H1 (cell line): ENCODE measurements around the gene RRM2. TPM values are rescaled to one million over a fixed set of nuclear protein-coding genes. Genes with fewer than 3 reads are reported as not detected.

Source experiments
- CTCF ChIA-PET: fragments of 300-600 bp; sonication (Branson Sonifier 250); formaldehyde crosslinking; loops from one replicate; lab custom pipeline; 2021; ENCODE audit not compliant: partially characterized antibody; lab: Charles Lee
- POLR2A ChIA-PET: fragments of 300-600 bp; sonication (Branson Sonifier 250); formaldehyde crosslinking; loops from one replicate; lab custom pipeline; 2021; ENCODE audit warnings: inconsistent platforms; ENCODE audit not compliant: partially characterized antibody; lab: Charles Lee
- DNase-seq, 2 experiments: peaks; one replicate each; pipeline versions ENCODE4 v3.0.0 to v3.0.0-alpha.2; 2010 to 2022; ENCODE audit warnings: low spot score in 2 of 2, low read depth in 1 of 2, mixed read lengths in 1 of 2
- FAIRE-seq: peaks from 2 replicates; lab custom pipeline; 2011; peaks lifted over from hg19 to GRCh38; lab: Jason Lieb, UNC
- H2AFZ ChIP-seq: 2 replicates; pipeline ENCODE4 v1.8.1; 2012; ENCODE audit warnings: low read length, inconsistent platforms
- H2AK5ac ChIP-seq: 2 replicates; pipeline ENCODE4 v1.6.1; 2013; ENCODE audit warnings: low read depth, low read length
- H2BK120ac ChIP-seq: replicated peaks from 2 replicates; pipeline ENCODE3; 2013; ENCODE audit warnings: low read depth, low read length, inconsistent platforms
- H2BK12ac ChIP-seq: 2 replicates; pipeline ENCODE4 v1.6.1; 2013; ENCODE audit warnings: low read depth, low read length
- H2BK15ac ChIP-seq: 2 replicates; pipeline ENCODE4 v1.6.1; 2013; ENCODE audit warnings: low read length
- H2BK20ac ChIP-seq: 2 replicates; pipeline ENCODE4 v1.6.1; 2013; ENCODE audit warnings: low read length
- H2BK5ac ChIP-seq: 2 replicates; pipeline ENCODE4 v1.6.1; 2013; ENCODE audit warnings: low read depth, low read length
- H3K14ac ChIP-seq: 2 replicates; pipeline ENCODE4 v1.6.1; 2013; ENCODE audit warnings: inconsistent platforms; ENCODE audit not compliant: insufficient read length
- H3K18ac ChIP-seq: 2 replicates; pipeline ENCODE4 v1.6.1; 2013; ENCODE audit warnings: low read length; ENCODE audit errors: extremely low read depth
- H3K23ac ChIP-seq: 2 replicates; pipeline ENCODE4 v1.6.1; 2013; ENCODE audit warnings: inconsistent platforms; ENCODE audit not compliant: insufficient read length
- H3K23me2 ChIP-seq: 2 replicates; pipeline ENCODE4 v1.6.1; 2013; ENCODE audit warnings: low read depth, low read length
- H3K27ac ChIP-seq: 2 replicates; pipeline ENCODE4 v1.6.1; 2011; ENCODE audit warnings: low read depth, low read length, inconsistent platforms
- H3K27me3 ChIP-seq, 4 experiments: replicated peaks in 1 of 4; 1 replicate in 1 of 4; 2 replicates in 3 of 4; pipeline versions ENCODE4 v1.6.1 to v1.8.1; 2011 to 2013; ENCODE audit warnings: low read length in 3 of 4, mild to moderate bottlenecking in 3 of 4, inconsistent platforms in 2 of 4, mixed read lengths in 2 of 4, moderate library complexity in 1 of 4; ENCODE audit not compliant: control insufficient read depth in 3 of 4, insufficient read depth in 3 of 4; ENCODE audit errors: extremely low read depth in 1 of 4
- H3K36me3 ChIP-seq, 4 experiments: 2 replicates each; pipeline versions ENCODE4 v1.6.1 to v1.8.1; 2011 to 2013; ENCODE audit warnings: mild to moderate bottlenecking in 4 of 4, low read length in 3 of 4, moderate library complexity in 2 of 4, control low read depth in 1 of 4, inconsistent platforms in 1 of 4; ENCODE audit not compliant: insufficient read depth in 4 of 4, control insufficient read depth in 2 of 4
- H3K4ac ChIP-seq: replicated peaks from 2 replicates; pipeline ENCODE3; 2013; ENCODE audit warnings: low read length, low read depth, mixed read lengths, inconsistent platforms; ENCODE audit not compliant: insufficient read length
- H3K4me1 ChIP-seq, 4 experiments: replicated peaks in 1 of 4; 1 replicate in 1 of 4; 2 replicates in 3 of 4; pipeline versions ENCODE4 v1.6.1 to v1.8.1; 2011 to 2013; ENCODE audit warnings: low read length in 3 of 4, inconsistent platforms in 2 of 4, mixed read lengths in 1 of 4; ENCODE audit not compliant: insufficient read depth in 4 of 4, control insufficient read depth in 3 of 4
- H3K4me2 ChIP-seq, 2 experiments: 2 replicates each; pipeline versions ENCODE4 v1.6.1 to v1.8.1; 2011 to 2013; ENCODE audit warnings: low read depth in 2 of 2, low read length in 2 of 2, control low read depth in 1 of 2, inconsistent platforms in 1 of 2, mild to moderate bottlenecking in 1 of 2; ENCODE audit not compliant: insufficient read depth in 1 of 2
- H3K4me3 ChIP-seq, 4 experiments: fragments of 200-600, 300-600 bp in 1 of 4; sonication (generic), shearing (Covaris generic), sonication (Bioruptor Twin) in 1 of 4; 2 replicates each; pipeline versions ENCODE4 v1.5.1 to v1.8.1; 2011 to 2016; ENCODE audit warnings: low read length in 4 of 4, low read depth in 3 of 4, control low read depth in 2 of 4, inconsistent platforms in 2 of 4, mild to moderate bottlenecking in 2 of 4, mixed read lengths in 1 of 4, moderate library complexity in 1 of 4; ENCODE audit not compliant: insufficient read depth in 2 of 4; ENCODE audit errors: extremely low read depth in 1 of 4
- H3K56ac ChIP-seq: replicated peaks from 2 replicates; pipeline ENCODE3; 2013; ENCODE audit warnings: low read depth, mild to moderate bottlenecking, mixed read lengths, low read length, inconsistent platforms; ENCODE audit not compliant: insufficient read length
- H3K79me1 ChIP-seq: 2 replicates; pipeline ENCODE4 v1.6.1; 2013; ENCODE audit warnings: low read depth, low read length, control low read depth
- H3K79me2 ChIP-seq, 2 experiments: 2 replicates each; pipeline versions ENCODE4 v1.6.1 to v1.8.1; 2012 to 2013; ENCODE audit warnings: low read length in 2 of 2, mild to moderate bottlenecking in 2 of 2, inconsistent platforms in 1 of 2; ENCODE audit not compliant: insufficient read depth in 2 of 2, control insufficient read depth in 1 of 2
- H3K9ac ChIP-seq, 4 experiments: replicated peaks in 1 of 4; 1 replicate in 1 of 4; 2 replicates in 3 of 4; pipeline versions ENCODE4 v1.6.1 to v1.8.1; 2011 to 2013; ENCODE audit warnings: low read depth in 3 of 4, low read length in 3 of 4, control low read depth in 2 of 4, mild to moderate bottlenecking in 2 of 4, moderate library complexity in 2 of 4, inconsistent platforms in 1 of 4; ENCODE audit errors: extremely low read depth in 1 of 4
- H3K9me3 ChIP-seq, 2 experiments: 2 replicates each; pipeline versions ENCODE4 v1.6.1 to v1.8.1; 2012 to 2013; ENCODE audit warnings: mild to moderate bottlenecking in 2 of 2, moderate library complexity in 2 of 2, control low read depth in 1 of 2, inconsistent platforms in 1 of 2, low read depth in 1 of 2, low read length in 1 of 2, mixed read lengths in 1 of 2; ENCODE audit not compliant: insufficient read depth in 2 of 2
- H4K20me1 ChIP-seq, 2 experiments: replicated peaks in 1 of 2; 2 replicates each; pipeline versions ENCODE3 to v1.8.1; 2011 to 2013; ENCODE audit warnings: inconsistent platforms in 2 of 2, low read length in 2 of 2, mild to moderate bottlenecking in 1 of 2; ENCODE audit not compliant: insufficient read depth in 2 of 2, control insufficient read depth in 1 of 2
- H4K5ac ChIP-seq: 2 replicates; pipeline ENCODE4 v1.6.1; 2013; ENCODE audit warnings: low read length, low read depth, mixed read lengths, inconsistent platforms; ENCODE audit not compliant: insufficient read length
- H4K8ac ChIP-seq: 2 replicates; pipeline ENCODE4 v1.8.0; 2013; ENCODE audit warnings: mild to moderate bottlenecking, moderate library complexity, low read length, inconsistent platforms; ENCODE audit not compliant: insufficient read depth; ENCODE audit errors: extremely low read depth
- H4K91ac ChIP-seq: replicated peaks from 2 replicates; pipeline ENCODE3; 2013; ENCODE audit warnings: low read length, mixed read lengths, inconsistent platforms; ENCODE audit not compliant: insufficient read length
- FOSL1 ChIP-seq: IDR thresholded peaks from 2 replicates; pipeline ENCODE4 v1.6.1; 2011; ENCODE audit warnings: mild to moderate bottlenecking, low read depth, low read length, moderate library complexity; ENCODE audit not compliant: insufficient read depth
- HDAC6 ChIP-seq: IDR thresholded peaks from one replicate; pipeline ENCODE4 v1.7.1; 2012; ENCODE audit warnings: low read depth, mild to moderate bottlenecking, inconsistent platforms, low read length, moderate library complexity
- WGBS, 2 experiments: shearing (Covaris generic) in 1 of 2; methylation state at CpG; one replicate each; pipeline versions ENCODE4 v1.1.6 to v1.1.7; 2013 to 2015; ENCODE audit warnings: low lambda C conversion rate in 2 of 2, mixed read lengths in 2 of 2, inconsistent platforms in 1 of 2, low coverage in 1 of 2, missing lambda C conversion rate in 1 of 2; ENCODE audit not compliant: insufficient replicate concordance in 2 of 2, insufficient coverage in 1 of 2, insufficient read length in 1 of 2; ENCODE audit errors: extremely low coverage in 1 of 2, missing lambda C conversion rate in 1 of 2; 5-methylcytosine and 5-hydroxymethylcytosine counted together
- polyA plus RNA-seq, 7 experiments: library from polyadenylated mRNA; depleted of rRNA in 3 of 7; stranded (reverse) in 5 of 7; unstranded in 2 of 7; fragments of >200 nt in 5 of 7; fragments of 200-250 nt in 2 of 7; gene quantifications; 1 replicate in 5 of 7; 2 replicates in 1 of 7; 4 replicates in 1 of 7; pipeline versions ENCODE4 v1.2.1 to v1.2.3, GENCODE V29; 2011 to 2013; ENCODE audit warnings: missing spikeins in 2 of 7, mixed read lengths in 2 of 7
- total RNA-seq: library from RNA; stranded (reverse); fragmentation: NEBNext Ultra II Directional; extraction: Animal tissue kit (Norgen Biotek cat#: 25700); gene quantifications from 2 replicates; pipeline ENCODE4 v1.2.1, GENCODE V29; 2021

The RRM2 gene
- total and polyA plus RNA-seq, 2 of the 8 experiments (the other 6 are each of a cell fraction or from before 2014, with no cell fraction given) = 37.7 to 215 TPM

GRCh38 chr2:10075571-10076209 lies 46.8 kb upstream of the RRM2 start:
- Histone ChIP-seq H3K56ac (no peak overlapping the region), H4K8ac (no peak overlapping the region), H2BK20ac (no peak overlapping the region), H3K36me3 (no peaks in the 10 kb centered on the region), H3K9ac (no peak overlapping the region), H3K18ac (no peak overlapping the region), H3K23ac (no peak overlapping the region), H3K79me2 (no peaks in the 10 kb centered on the region), H2AFZ (no peak overlapping the region), H2BK120ac (no peak overlapping the region), H2BK5ac (no peak overlapping the region), H3K4me3 (no peak overlapping the region), H4K20me1 (no peaks in the 10 kb centered on the region), H2BK15ac (no peak overlapping the region), H4K91ac (no peak overlapping the region), H2AK5ac (no peak overlapping the region), H3K14ac (no peak overlapping the region), H3K4me1 (peaks cover 2 to 14% (median 9%) of the 10 kb centered on the region in 4 experiments; a peak in 4 of 7 replicates), H2BK12ac (no peak overlapping the region), H3K4me2 (no peak overlapping the region), H4K5ac (no peak overlapping the region), H3K27me3 (peaks cover 12 to 24% (median 20%) of the 10 kb centered on the region in 4 experiments), H3K4ac (no peak overlapping the region), H3K23me2 (peaks cover 7% of the 10 kb centered on the region; the same call in 1 of the 2 replicates), H3K27ac (no peak overlapping the region), H3K79me1 (no peaks in the 10 kb centered on the region), H3K9me3 (no peaks in the 10 kb centered on the region)
- ChIA-PET CTCF (interaction anchor here (0.7 to 20.0 kb wide), 5 partner anchors 9 to 721 kb away, joined by 3 to 429 read pairs (median 4); no protein-coding TSS in a partner anchor), POLR2A (interaction anchor here (1.2 kb wide), 1 partner anchor 10 kb away, joined by 3 read pairs; no protein-coding TSS in a partner anchor)
- DNase-seq (no peak), FAIRE-seq (no peak)
- WGBS, 2 experiments = 84% methylated on average over 9 of the region's 9 CpGs; no CpG with 5 or more reads in 1 of the 2 experiments
- no peak for TF ChIP-seq FOSL1
- TF ChIP-seq HDAC6 = no peak
